ENCODE measurements around the gene COPB2.
A peak's percentile ranks its signal among the peaks of the same experiment; 100 is the strongest.

The COPB2 gene

DNA sequence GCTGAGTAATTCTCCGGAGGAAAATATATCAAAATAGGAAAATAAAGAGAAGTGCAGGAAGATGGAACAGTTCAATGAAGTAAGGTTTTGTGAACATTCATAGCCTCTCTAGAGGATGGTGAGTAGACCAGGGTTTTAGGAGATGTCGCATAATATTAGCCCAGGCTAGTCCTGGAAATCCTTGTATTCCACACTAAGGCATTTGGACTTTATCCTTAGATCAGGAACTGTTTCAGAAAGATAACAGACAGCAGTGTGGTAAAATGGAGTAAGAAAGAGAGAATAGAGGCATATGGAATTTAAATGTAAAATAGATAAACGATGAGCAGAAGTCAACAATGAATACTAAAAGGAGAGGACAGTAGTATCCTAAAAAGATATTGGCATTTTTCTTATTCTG lies 12.1 kb downstream of the COPB2 start:
- no peak for DNase-seq (ENCODE audit: low read depth)
- H3K36me3 ChIP-seq (ENCODE audit: control insufficient read depth, insufficient read depth, low read length, severe bottlenecking): peaks cover 97% of the 10 kb centered on the region
- H3K4me3 ChIP-seq (ENCODE audit: low read length): no peak overlapping the region
- H3K4me1 ChIP-seq (ENCODE audit: control insufficient read depth, insufficient read depth, low read length): no peaks in the 10 kb centered on the region
- H3K9ac ChIP-seq (ENCODE audit: low read length): no peak overlapping the region
- H3K9me3 ChIP-seq (ENCODE audit: control insufficient read depth, low read length): no peaks in the 10 kb centered on the region
- no peaks in the 10 kb centered on the region for H3K27me3 ChIP-seq (replicated peaks; ENCODE audit: control insufficient read depth, insufficient read depth, low read length)

DNA sequence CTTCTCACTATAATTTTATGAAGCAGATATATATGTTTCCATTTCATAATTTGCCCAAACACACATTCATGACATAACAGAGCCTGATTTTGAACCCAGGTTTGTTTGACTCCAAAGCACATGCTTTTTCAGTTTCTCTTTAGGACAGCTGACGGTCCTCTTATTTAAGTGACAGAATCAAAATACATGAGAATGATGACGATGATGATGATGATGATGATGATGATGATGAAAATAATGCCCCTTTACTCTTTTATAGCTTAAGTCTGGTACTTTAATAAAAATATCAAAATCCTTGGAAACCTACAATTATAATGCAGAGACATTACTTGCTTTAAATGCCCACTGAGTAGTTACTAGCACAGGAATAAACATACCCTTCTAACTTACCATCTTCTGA lies 15.3 kb downstream of the COPB2 start:
- Histone ChIP-seq H3K9ac (ENCODE audit: low read length) (no peak overlapping the region), H3K27me3 (replicated peaks; ENCODE audit: control insufficient read depth, insufficient read depth, low read length) (no peaks in the 10 kb centered on the region), H3K36me3 (ENCODE audit: control insufficient read depth, insufficient read depth, low read length, severe bottlenecking) (peaks cover 98% of the 10 kb centered on the region), H3K9me3 (ENCODE audit: control insufficient read depth, low read length) (no peaks in the 10 kb centered on the region), H3K4me3 (ENCODE audit: low read length) (no peak overlapping the region), H3K4me1 (ENCODE audit: control insufficient read depth, insufficient read depth, low read length) (no peaks in the 10 kb centered on the region)
- no peak for DNase-seq (ENCODE audit: low read depth)

DNA sequence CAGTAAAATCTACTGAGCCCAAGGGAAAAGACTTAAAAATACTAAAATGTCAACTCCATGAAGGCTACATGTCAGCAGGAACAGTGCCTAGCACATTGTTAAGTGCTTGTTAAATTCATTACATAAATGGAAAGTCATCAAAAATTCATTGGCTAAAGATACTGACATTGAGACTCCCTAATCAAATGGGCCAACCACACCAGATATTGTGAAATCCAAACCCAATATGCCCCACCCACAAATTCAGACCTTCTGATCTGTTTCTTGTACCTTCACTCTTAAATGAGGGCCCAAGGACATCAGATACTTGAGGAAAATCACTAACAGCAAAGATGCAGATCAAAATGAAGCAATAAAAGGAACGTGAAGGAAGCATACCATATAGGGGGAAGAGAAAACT lies 24.9 kb downstream of the COPB2 start:
- Histone ChIP-seq H3K4me3 (ENCODE audit: low read length) (no peak overlapping the region), H3K9me3 (ENCODE audit: control insufficient read depth, low read length) (no peaks in the 10 kb centered on the region), H3K9ac (ENCODE audit: low read length) (no peak overlapping the region), H3K27me3 (replicated peaks; ENCODE audit: control insufficient read depth, insufficient read depth, low read length) (no peaks in the 10 kb centered on the region), H3K4me1 (ENCODE audit: control insufficient read depth, insufficient read depth, low read length) (peaks cover 11% of the 10 kb centered on the region), H3K36me3 (ENCODE audit: control insufficient read depth, insufficient read depth, low read length, severe bottlenecking) (peaks cover 100% of the 10 kb centered on the region)
- peak; percentile 10 for DNase-seq (ENCODE audit: low read depth)

DNA sequence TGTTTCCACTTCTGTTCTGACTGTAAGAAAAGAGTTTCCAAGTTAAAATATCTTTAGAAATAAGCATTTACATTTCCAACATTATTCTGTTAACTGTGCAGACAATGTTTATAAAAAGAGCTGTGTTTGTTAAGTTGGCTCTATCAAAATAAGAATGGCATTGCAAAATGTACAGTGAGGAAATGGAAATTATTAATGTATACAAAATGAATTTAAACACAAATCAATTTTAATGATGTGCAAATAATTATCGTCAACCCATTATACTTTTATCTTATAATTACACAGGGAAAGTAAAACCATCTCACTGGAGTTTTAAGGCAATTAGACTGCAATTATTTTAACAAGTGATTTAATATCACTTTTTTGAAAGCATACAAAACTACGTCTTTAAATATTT lies 28.2 kb downstream of the COPB2 start:
- Histone ChIP-seq H3K9me3 (ENCODE audit: control insufficient read depth, low read length) (no peaks in the 10 kb centered on the region), H3K9ac (ENCODE audit: low read length) (no peak overlapping the region), H3K4me1 (ENCODE audit: control insufficient read depth, insufficient read depth, low read length) (peaks cover 19% of the 10 kb centered on the region), H3K4me3 (ENCODE audit: low read length) (no peak overlapping the region), H3K36me3 (ENCODE audit: control insufficient read depth, insufficient read depth, low read length, severe bottlenecking) (peaks cover 100% of the 10 kb centered on the region), H3K27me3 (replicated peaks; ENCODE audit: control insufficient read depth, insufficient read depth, low read length) (no peaks in the 10 kb centered on the region)
- no peak for DNase-seq (ENCODE audit: low read depth)

DNA sequence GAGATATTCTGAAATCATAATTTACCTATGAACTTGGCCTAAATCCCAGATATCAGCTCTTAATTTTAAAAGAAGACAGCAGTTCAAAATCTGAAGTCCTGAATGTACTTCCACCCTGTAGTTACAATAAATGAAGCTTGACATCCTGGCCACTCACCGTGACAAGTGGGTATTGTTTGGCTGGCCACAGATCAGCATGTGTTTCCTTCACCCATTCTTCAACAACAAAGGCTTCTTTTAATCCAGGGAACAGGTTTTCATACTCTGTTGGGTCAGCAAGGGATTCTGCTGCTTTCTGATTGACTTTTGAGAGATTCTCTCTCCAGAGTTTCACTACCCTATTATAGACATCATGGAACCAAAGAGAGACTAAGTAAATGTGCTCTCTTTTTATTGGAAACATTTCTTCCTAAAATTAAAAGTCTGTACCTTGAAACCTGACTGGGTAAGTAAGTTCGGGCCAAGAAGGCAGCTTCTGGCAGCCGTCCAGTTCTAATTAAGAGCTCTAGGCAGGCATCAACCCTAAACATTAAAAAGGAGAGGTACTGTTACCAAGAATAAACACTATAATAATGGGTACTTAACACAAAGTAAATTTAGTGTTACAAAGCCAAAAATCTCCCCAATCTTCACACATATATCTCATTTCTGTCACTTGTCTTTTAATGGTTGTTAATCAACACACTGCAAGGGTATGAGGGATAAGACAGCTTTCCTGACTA lies 30.4 kb downstream of the COPB2 start:
- no peak for DNase-seq (ENCODE audit: low read depth)
- peaks cover 41% of the 10 kb centered on the region for H3K4me1 ChIP-seq (ENCODE audit: control insufficient read depth, insufficient read depth, low read length)
- H3K36me3 ChIP-seq (ENCODE audit: control insufficient read depth, insufficient read depth, low read length, severe bottlenecking): peaks cover 95% of the 10 kb centered on the region
- H3K9me3 ChIP-seq (ENCODE audit: control insufficient read depth, low read length): no peaks in the 10 kb centered on the region
- H3K4me3 ChIP-seq (ENCODE audit: low read length): no peak overlapping the region
- H3K27me3 ChIP-seq (replicated peaks; ENCODE audit: control insufficient read depth, insufficient read depth, low read length): no peaks in the 10 kb centered on the region
- no peak overlapping the region for H3K9ac ChIP-seq (ENCODE audit: low read length)

DNA sequence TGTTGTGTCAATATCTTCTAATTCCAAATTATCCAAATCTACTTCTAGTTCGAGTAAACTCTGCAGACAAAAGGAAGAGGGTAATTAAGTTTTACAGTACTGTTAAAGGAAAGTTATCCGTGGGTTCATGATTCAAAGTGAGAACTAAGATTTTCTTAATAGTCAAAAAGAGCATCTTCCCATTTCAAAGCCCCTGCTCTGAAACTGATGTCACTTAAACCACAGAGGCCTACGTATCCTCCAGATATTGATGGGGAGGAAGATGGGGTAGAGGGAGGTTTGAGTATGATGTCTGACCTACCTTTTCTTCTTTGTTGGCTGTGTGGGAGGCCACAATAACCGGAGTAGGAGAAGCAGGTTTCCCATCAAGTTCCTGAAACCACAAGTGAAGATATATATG lies 31.5 kb downstream of the COPB2 start:
- H3K9ac ChIP-seq (ENCODE audit: low read length): no peak overlapping the region
- peaks cover 41% of the 10 kb centered on the region for H3K4me1 ChIP-seq (ENCODE audit: control insufficient read depth, insufficient read depth, low read length)
- H3K27me3 ChIP-seq (replicated peaks; ENCODE audit: control insufficient read depth, insufficient read depth, low read length): no peaks in the 10 kb centered on the region
- H3K4me3 ChIP-seq (ENCODE audit: low read length): no peak overlapping the region
- H3K9me3 ChIP-seq (ENCODE audit: control insufficient read depth, low read length): no peaks in the 10 kb centered on the region
- no peak for DNase-seq (ENCODE audit: low read depth)
- peaks cover 95% of the 10 kb centered on the region for H3K36me3 ChIP-seq (ENCODE audit: control insufficient read depth, insufficient read depth, low read length, severe bottlenecking)

DNA sequence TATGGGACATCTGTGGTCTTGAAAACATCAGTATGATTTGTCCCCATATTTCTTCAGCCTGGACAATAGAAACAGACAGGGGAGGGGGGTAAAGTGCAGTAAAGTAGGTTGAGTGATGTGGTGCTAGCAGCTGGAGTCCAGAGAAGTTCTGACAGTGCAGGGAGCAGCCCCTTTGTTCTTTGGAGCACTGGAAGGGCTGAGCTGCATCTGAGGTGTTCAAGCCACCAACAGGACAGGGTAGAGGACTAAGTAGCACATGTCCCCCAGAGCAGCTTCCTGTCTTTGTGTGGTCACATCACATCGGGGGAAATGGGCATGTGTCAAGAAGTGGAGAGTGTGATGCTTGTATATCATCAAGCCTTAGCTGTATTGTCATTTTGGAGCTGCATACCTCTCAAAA lies 33.6 kb downstream of the COPB2 start:
- Histone ChIP-seq H3K4me1 (ENCODE audit: control insufficient read depth, insufficient read depth, low read length) (peaks cover 32% of the 10 kb centered on the region), H3K9ac (ENCODE audit: low read length) (no peak overlapping the region), H3K9me3 (ENCODE audit: control insufficient read depth, low read length) (no peaks in the 10 kb centered on the region), H3K4me3 (ENCODE audit: low read length) (no peak overlapping the region), H3K36me3 (ENCODE audit: control insufficient read depth, insufficient read depth, low read length, severe bottlenecking) (peaks cover 95% of the 10 kb centered on the region), H3K27me3 (replicated peaks; ENCODE audit: control insufficient read depth, insufficient read depth, low read length) (no peaks in the 10 kb centered on the region)
- no peak for DNase-seq (ENCODE audit: low read depth)

DNA sequence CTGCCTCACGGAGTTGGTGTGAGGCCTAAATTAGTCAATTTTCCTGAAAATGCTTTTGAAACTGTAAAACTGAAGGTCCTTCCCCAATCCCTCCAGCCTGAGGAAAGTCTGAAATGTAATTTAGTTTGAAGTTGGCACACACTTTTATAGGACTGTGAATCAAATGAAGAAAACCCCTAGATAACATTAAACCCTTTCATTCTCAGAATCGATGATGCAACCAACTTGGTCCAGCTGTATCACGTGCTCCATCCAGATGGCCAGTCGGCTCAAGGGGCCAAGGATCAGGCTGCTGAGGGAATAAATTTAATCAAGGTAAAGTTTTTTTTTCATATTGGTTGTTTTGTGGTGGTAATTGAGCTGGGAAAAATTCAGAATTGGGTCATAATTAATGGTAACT lies 34.0 kb downstream of the COPB2 start:
- Histone ChIP-seq H3K27me3 (replicated peaks; ENCODE audit: control insufficient read depth, insufficient read depth, low read length) (no peaks in the 10 kb centered on the region), H3K4me3 (ENCODE audit: low read length) (no peak overlapping the region), H3K36me3 (ENCODE audit: control insufficient read depth, insufficient read depth, low read length, severe bottlenecking) (peaks cover 95% of the 10 kb centered on the region), H3K4me1 (ENCODE audit: control insufficient read depth, insufficient read depth, low read length) (peaks cover 30% of the 10 kb centered on the region), H3K9ac (ENCODE audit: low read length) (no peak overlapping the region), H3K9me3 (ENCODE audit: control insufficient read depth, low read length) (no peaks in the 10 kb centered on the region)
- peak; percentile 36 for DNase-seq (ENCODE audit: low read depth)

DNA sequence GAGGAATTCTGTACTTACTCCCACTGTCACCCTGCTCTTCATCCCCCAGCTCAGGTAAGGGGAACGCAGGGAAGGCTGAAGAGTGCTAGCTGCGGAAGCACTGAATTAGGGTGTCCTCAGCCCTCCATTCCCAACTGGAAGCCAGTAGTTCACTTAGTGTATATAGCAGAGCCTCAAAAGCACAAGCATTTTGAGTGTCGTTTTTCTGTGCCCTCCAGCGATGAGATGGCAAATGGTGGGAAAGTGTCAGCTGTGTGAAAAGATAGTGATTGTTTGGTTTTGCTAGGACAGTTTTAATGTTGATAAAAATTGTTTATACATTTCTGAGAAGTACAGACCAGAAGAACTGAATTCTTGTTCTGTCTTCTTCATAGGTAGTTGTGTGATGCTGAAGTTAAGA lies 34.8 kb downstream of the COPB2 start:
- Histone ChIP-seq H3K9me3 (ENCODE audit: control insufficient read depth, low read length) (no peaks in the 10 kb centered on the region), H3K27me3 (replicated peaks; ENCODE audit: control insufficient read depth, insufficient read depth, low read length) (no peaks in the 10 kb centered on the region), H3K4me3 (ENCODE audit: low read length) (no peak overlapping the region), H3K9ac (ENCODE audit: low read length) (peak overlapping the region; percentile 17), H3K4me1 (ENCODE audit: control insufficient read depth, insufficient read depth, low read length) (peaks cover 30% of the 10 kb centered on the region), H3K36me3 (ENCODE audit: control insufficient read depth, insufficient read depth, low read length, severe bottlenecking) (peaks cover 93% of the 10 kb centered on the region)
- DNase-seq (ENCODE audit: low read depth): no peak

DNA sequence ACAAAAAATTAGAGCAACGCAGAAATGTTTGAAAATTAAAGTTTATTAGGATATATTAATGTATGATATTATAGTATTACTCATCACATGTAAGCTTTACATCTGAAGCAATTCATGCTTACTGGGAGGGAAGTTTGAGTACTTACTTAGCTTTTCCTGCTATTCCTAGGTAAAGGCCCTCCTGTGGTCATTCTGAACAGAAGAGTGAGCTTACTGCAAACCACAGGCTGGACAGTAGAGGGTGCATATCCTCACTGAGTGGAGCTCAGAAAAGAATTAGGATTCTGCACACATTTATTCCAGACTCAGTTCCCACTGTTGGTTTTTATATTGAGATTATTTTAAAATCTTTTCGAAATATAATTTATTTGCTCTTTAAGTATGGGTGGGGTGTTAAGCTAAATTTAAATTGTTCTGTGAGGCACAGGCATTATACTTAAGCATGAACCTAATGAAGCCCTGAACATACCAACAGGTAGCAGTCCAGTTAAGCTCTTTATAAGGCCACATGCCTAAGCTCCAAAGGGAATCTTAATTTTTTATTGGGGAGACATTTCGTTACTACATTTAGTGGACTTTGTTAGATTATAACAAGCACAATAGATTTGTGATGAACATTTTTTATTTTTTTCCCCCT lies 35.4 kb downstream of the COPB2 start:
- peak; percentile 67 for DNase-seq (ENCODE audit: low read depth)
- H3K36me3 ChIP-seq (ENCODE audit: control insufficient read depth, insufficient read depth, low read length, severe bottlenecking): peaks cover 93% of the 10 kb centered on the region

DNA sequence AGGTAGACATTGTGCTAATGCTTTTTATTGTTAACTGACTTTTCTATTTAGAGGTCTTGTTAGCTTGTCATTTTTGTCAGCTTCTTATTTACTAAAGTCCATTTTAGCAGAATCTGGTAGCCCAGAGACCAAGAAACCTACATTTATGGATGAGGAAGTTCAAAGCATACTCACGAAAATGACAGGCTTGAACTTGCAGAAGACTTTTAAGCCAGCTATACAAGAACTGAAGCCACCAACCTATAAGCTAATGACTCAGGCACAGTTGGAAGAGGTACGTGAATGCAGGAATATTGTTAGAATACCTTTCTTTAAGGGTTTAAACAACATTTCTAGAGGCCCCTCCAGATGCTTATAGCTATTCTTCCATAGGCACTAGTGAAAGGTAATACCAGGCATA lies 42.7 kb downstream of the COPB2 start:
- no peak for DNase-seq (ENCODE audit: low read depth)
- H3K9ac ChIP-seq (ENCODE audit: low read length): no peak overlapping the region
- peaks cover 18% of the 10 kb centered on the region for H3K4me1 ChIP-seq (ENCODE audit: control insufficient read depth, insufficient read depth, low read length)
- no peak overlapping the region for H3K4me3 ChIP-seq (ENCODE audit: low read length)
- H3K36me3 ChIP-seq (ENCODE audit: control insufficient read depth, insufficient read depth, low read length, severe bottlenecking): peaks cover 50% of the 10 kb centered on the region
- H3K9me3 ChIP-seq (ENCODE audit: control insufficient read depth, low read length): no peaks in the 10 kb centered on the region
- no peaks in the 10 kb centered on the region for H3K27me3 ChIP-seq (replicated peaks; ENCODE audit: control insufficient read depth, insufficient read depth, low read length)

More for the DNA sequence above, 35.4 kb downstream of the COPB2 start:
- Histone ChIP-seq H3K9me3 (ENCODE audit: control insufficient read depth, low read length) (no peaks in the 10 kb centered on the region), H3K27me3 (replicated peaks; ENCODE audit: control insufficient read depth, insufficient read depth, low read length) (no peaks in the 10 kb centered on the region), H3K4me1 (ENCODE audit: control insufficient read depth, insufficient read depth, low read length) (peaks cover 30% of the 10 kb centered on the region), H3K4me3 (ENCODE audit: low read length) (no peak overlapping the region), H3K9ac (ENCODE audit: low read length) (no peak overlapping the region)

Data from adipocyte (in vitro differentiated cells).